ENCODE measurements around the gene MCEE.

Gene MCEE

DNA sequence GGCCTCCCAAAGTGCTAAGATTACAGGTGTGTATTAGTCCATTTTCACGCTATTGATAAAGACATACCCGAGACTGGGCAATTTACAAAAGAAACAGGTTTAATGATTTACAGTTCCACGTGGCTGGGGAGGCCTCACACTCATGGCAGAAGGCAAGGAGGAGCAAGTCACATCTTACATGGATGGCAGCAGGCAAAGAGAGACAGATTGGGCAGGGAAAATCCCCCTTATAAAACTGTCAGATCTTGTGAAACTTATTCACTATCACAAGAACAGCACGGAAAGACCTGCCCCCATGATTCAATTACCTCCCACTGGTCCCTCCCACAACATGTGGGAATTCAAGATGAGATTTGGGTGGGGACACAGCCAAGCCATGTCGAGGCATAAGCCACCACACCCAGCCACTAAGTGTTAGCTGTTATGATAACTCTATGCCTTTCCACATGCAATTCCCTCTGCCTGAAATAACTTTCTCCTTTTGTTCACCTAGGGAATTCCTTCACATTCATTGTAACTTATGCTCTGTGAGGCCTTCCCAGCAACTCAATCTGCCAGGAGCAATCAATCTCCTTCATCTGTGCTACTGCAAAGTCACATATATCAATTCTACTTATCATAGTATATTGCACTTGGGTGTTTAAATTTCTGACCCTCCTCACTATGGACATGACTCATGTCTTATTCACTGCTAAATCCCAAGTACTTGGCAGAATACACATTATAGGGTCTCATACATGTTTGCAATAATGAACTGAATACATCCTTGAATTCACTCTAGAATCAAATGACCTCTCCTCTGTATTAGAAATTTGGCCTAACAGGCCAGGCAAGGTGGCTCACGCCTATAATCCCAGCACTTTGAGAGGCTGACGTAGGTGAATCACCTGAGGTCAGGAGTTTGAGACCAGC is 7.4 kb downstream of the MCEE start:
- Histone ChIP-seq H3K27me3 (ENCODE audit: control insufficient read depth, insufficient read depth, low read length) (no peaks in the 10 kb centered on the region), H2AFZ (no peak overlapping the region), H3K9me3 (ENCODE audit: control insufficient read depth, low read length) (no peaks in the 10 kb centered on the region), H3K4me3 (ENCODE audit: low read depth, low read length) (no peak overlapping the region), H3K36me3 (ENCODE audit: control insufficient read depth, insufficient read depth, low read length) (no peaks in the 10 kb centered on the region), H3K79me2 (peaks cover 6% of the 10 kb centered on the region), H3K4me2 (ENCODE audit: low read length) (no peak overlapping the region), H3K9ac (no peak overlapping the region), H3K4me1 (no peaks in the 10 kb centered on the region), H3K27ac (no peak overlapping the region)
- TF ChIP-seq, protein P1, sequence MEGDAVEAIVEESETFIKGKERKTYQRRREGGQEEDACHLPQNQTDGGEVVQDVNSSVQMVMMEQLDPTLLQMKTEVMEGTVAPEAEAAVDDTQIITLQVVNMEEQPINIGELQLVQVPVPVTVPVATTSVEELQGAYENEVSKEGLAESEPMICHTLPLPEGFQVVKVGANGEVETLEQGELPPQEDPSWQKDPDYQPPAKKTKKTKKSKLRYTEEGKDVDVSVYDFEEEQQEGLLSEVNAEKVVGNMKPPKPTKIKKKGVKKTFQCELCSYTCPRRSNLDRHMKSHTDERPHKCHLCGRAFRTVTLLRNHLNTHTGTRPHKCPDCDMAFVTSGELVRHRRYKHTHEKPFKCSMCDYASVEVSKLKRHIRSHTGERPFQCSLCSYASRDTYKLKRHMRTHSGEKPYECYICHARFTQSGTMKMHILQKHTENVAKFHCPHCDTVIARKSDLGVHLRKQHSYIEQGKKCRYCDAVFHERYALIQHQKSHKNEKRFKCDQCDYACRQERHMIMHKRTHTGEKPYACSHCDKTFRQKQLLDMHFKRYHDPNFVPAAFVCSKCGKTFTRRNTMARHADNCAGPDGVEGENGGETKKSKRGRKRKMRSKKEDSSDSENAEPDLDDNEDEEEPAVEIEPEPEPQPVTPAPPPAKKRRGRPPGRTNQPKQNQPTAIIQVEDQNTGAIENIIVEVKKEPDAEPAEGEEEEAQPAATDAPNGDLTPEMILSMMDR (IDR thresholded peaks at IDR 0.05): no peak

DNA sequence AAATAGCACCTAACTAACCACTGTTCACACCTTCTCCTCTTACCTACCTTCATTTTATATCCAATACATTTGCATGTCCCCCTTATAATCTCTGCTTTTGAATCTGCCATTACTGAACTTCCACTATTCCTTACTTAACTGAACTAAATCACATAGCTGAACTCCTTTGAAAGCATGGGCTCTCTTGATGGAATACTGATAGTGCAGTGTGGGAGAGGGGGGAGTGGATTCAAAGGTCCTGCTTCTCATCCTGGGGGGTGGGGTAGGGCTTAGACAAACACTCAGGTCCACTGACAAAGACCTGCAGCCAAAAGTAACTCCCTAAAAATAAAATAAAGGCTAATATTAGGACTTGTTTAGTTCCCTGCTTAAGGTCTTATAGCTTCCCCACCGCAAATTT is 8.6 kb downstream of the MCEE start:
- Histone ChIP-seq H3K4me1 (no peaks in the 10 kb centered on the region), H3K79me2 (peaks cover 6% of the 10 kb centered on the region), H3K27me3 (ENCODE audit: control insufficient read depth, insufficient read depth, low read length) (no peaks in the 10 kb centered on the region), H3K9me3 (ENCODE audit: control insufficient read depth, low read length) (no peaks in the 10 kb centered on the region), H3K9ac (no peak overlapping the region), H3K4me3 (ENCODE audit: low read depth, low read length) (no peak overlapping the region), H3K36me3 (ENCODE audit: control insufficient read depth, insufficient read depth, low read length) (no peaks in the 10 kb centered on the region), H3K4me2 (ENCODE audit: low read length) (no peak overlapping the region), H2AFZ (no peak overlapping the region), H3K27ac (no peak overlapping the region)
- TF ChIP-seq, protein P1 (IDR thresholded peaks at IDR 0.05): no peak

DNA sequence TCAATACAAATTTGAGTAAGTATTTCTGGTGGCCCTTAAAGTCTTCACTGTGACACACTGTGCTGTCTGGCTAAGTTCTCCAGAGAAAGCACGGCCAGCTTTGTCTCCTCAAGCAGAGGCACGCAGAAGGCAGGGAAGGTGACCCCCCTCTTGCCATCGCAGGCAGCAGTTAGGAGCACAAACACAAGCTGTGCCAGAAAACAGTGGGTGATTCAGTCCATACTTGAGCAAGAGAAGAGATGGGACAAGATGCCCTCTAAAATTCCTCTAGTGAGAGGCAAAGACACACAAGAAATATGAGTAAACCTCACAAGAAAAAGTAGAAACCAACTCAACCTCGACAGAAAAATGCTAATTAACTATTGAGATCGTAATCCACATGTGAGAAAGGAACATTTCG is 9.8 kb downstream of the MCEE start:
- peaks cover 6% of the 10 kb centered on the region for H3K79me2 ChIP-seq
- no peaks in the 10 kb centered on the region for H3K36me3 ChIP-seq (ENCODE audit: control insufficient read depth, insufficient read depth, low read length)
- H3K4me2 ChIP-seq (ENCODE audit: low read length): peak overlapping the region; percentile 3
- no peaks in the 10 kb centered on the region for H3K4me1 ChIP-seq
- H3K9ac ChIP-seq: no peak overlapping the region
- TF ChIP-seq, protein P1 (IDR thresholded peaks at IDR 0.05): no peak
- no peaks in the 10 kb centered on the region for H3K9me3 ChIP-seq (ENCODE audit: control insufficient read depth, low read length)
- H2AFZ ChIP-seq: no peak overlapping the region
- no peaks in the 10 kb centered on the region for H3K27me3 ChIP-seq (ENCODE audit: control insufficient read depth, insufficient read depth, low read length)
- no peak overlapping the region for H3K27ac ChIP-seq
- H3K4me3 ChIP-seq (ENCODE audit: low read depth, low read length): no peak overlapping the region

DNA sequence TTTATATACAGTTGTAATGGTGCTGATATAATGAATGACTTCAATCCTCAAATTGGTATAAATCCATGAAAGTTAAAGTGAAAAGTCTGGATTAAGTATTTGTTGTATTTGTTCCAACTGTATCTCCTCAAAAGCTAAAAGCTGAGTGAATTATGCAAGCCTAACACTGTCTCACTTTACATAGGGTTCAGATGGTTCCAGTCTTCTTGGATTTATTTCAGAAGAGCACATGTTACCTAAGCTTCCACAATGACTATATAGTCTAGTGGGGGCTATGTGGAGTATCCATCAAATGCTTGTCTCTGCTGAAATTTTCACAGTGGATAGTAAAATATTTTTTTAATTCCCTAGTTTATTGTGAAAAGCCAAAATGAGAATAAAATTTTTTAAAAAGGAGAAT is 13.0 kb downstream of the MCEE start:
- no peak overlapping the region for H3K4me3 ChIP-seq (ENCODE audit: low read depth, low read length)
- no peak overlapping the region for H2AFZ ChIP-seq
- no peaks in the 10 kb centered on the region for H3K9me3 ChIP-seq (ENCODE audit: control insufficient read depth, low read length)
- H3K79me2 ChIP-seq: peaks cover 6% of the 10 kb centered on the region
- H3K36me3 ChIP-seq (ENCODE audit: control insufficient read depth, insufficient read depth, low read length): no peaks in the 10 kb centered on the region
- H3K4me1 ChIP-seq: no peaks in the 10 kb centered on the region
- TF ChIP-seq, protein P1 (IDR thresholded peaks at IDR 0.05): no peak
- no peak overlapping the region for H3K27ac ChIP-seq
- no peak overlapping the region for H3K9ac ChIP-seq
- H3K4me2 ChIP-seq (ENCODE audit: low read length): no peak overlapping the region
- H3K27me3 ChIP-seq (ENCODE audit: control insufficient read depth, insufficient read depth, low read length): no peaks in the 10 kb centered on the region

DNA sequence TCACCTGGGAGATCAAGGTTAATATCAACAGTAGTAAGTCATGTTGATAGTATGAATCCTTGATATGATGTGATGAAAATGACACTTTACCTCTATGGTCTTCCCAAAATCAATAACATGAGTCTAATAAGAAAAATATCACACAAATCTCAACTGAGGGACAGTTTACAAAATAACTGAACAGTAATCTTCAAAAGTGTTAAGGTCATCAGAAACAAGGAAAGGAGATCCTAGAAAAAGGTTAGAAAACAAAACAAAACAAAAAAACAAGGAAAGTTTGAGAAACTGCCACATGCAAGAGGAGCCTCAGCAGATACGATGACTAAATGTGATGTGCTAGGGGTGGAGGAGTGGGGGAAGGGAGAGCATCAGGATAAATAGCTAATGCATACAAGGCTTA is 16.2 kb downstream of the MCEE start:
- no peaks in the 10 kb centered on the region for H3K36me3 ChIP-seq (ENCODE audit: control insufficient read depth, insufficient read depth, low read length)
- no peak overlapping the region for H3K4me2 ChIP-seq (ENCODE audit: low read length)
- no peaks in the 10 kb centered on the region for H3K9me3 ChIP-seq (ENCODE audit: control insufficient read depth, low read length)
- TF ChIP-seq, protein P1 (IDR thresholded peaks at IDR 0.05): no peak
- H3K4me1 ChIP-seq: no peaks in the 10 kb centered on the region
- H2AFZ ChIP-seq: no peak overlapping the region
- no peaks in the 10 kb centered on the region for H3K27me3 ChIP-seq (ENCODE audit: control insufficient read depth, insufficient read depth, low read length)
- no peak overlapping the region for H3K9ac ChIP-seq
- H3K27ac ChIP-seq: no peak overlapping the region
- no peak overlapping the region for H3K4me3 ChIP-seq (ENCODE audit: low read depth, low read length)
- H3K79me2 ChIP-seq: no peaks in the 10 kb centered on the region
